Suppressor macrophage treated with lipopolysaccharide for 4 hours (primary cell): ENCODE data around the gene KCNQ5.

ENCODE experiments used
- DNase-seq: peaks from one replicate; pipeline ENCODE4 v3.0.0-alpha.2; 2020

KCNQ5 gene

DNA sequence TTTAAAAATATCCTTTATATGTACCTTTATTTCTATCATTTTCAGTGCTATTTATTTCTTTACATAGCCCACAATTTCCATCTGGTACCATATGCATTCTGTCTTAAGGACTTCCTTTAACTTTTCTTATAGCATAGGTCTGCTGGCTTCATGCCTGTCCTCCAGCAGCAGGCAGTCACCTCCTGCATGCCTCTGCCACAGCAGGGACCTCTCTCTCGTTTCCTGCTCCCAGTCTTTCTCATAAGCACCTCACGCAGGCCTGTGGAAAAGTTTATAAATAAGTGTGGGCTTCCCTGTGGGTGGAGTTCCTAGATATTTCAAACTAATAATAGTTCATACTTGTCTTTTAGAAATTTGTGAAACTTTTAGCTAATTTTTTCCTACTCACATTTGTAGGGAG, 133.9 kb downstream of the KCNQ5 start:
- DNase-seq = no peak

DNA sequence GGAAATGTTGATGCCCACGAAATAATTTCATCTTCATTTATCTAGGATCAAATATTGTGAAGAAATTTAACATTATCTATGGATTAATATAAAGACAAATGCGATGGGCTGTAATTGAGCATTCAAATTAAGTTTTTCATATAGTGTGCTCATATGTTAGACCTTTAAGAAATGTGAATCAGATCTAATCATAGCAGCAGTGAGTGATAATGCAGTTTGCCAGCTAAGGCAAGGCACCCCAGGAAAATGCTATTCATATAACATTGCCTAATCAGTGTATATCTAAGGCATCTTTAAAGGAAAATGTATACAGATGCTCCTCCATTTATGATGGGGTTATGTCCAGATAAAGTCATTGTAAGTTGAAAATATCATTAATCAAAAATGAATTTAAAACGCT, 135.2 kb downstream of the KCNQ5 start:
- DNase-seq = no peak

DNA sequence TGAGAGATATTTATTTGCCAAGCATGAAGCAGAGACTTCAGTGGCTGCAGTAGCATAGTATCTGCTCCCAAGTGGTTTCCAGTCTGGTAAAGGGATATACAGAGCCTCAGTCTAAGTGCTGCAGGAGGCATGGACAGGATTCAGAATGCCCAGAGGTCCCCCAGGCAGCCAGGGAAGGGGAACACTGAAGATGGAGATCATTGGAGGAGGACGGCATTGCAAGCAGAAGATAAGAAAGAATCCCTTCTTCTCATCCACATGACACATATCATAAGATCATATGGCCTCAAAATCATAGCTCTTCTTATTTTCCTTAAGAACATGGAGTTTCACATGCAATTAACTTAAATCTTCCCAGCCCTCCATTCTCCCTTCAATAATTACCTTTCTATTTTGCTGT, 136.1 kb downstream of the KCNQ5 start:
- no peak for DNase-seq

DNA sequence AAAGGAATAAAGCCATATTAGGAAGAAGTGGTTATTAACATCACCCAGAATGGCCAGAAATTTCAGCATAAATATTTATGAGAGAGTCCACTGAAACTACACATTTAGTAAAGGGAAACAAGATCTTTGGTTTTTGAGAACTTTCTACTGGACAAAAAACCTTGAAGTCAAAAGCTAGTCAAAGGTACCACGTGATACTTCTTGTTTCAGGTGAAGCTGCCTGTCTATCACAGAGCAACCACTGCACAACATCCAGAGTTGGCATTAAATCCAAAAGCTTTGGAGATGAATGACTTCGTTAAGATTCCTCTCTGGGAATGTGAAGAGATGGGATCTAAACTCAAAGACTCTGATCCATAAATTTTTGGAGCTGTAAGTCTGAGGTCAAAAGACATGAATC, 137.0 kb downstream of the KCNQ5 start:
- DNase-seq = no peak

DNA sequence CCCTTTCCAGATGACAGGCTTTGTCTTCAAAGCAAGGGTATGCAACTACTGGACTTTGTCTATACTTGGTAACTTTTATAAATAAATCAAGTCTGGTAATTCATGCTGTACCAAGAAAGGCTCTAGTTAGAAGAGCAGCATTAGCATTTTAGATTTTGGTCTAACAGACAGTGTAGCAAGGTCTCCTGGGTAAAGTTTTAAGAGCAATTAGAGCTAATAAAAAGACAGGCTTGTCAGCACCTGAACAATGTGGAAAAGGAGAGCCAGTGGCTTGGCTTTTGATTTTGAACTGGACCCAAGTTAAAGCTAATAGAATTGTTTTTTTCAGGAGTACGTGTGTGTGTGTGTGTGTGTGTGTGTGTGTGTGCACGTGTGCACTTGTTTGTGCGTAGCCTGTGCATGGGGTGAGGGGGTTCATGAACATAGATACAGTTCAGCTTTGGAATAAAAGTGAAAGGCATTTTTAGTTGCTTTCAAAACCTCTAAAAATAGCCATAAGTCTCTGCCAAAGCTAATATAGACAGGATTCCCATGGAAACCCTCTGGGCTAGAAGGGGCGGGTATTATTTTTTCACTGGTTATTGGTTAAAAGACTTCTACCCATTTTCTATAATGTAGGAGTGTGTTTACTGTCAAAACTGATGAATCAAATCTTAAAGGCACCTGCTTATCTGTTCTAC, 138.4 kb downstream of the KCNQ5 start:
- DNase-seq = no peak

DNA sequence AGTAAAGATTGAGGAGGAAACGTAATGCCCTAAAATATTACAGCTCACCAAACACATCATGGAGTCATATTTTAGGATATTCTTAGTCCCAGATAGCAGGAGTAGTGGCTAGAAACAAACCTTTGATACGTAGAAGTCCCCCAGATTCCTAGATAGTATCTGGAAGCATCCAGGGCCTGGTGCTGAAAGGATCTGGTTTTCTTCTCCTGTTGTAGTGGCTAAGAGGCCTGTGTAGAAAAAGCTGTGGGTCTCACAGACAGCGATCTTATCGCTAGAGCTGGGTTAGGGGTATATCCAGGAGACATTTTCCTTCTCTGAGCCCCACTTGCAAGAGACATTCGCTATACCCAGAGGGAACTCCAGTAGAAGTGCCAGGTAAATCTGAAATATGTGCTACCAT, 139.9 kb downstream of the KCNQ5 start:
- no peak for DNase-seq

DNA sequence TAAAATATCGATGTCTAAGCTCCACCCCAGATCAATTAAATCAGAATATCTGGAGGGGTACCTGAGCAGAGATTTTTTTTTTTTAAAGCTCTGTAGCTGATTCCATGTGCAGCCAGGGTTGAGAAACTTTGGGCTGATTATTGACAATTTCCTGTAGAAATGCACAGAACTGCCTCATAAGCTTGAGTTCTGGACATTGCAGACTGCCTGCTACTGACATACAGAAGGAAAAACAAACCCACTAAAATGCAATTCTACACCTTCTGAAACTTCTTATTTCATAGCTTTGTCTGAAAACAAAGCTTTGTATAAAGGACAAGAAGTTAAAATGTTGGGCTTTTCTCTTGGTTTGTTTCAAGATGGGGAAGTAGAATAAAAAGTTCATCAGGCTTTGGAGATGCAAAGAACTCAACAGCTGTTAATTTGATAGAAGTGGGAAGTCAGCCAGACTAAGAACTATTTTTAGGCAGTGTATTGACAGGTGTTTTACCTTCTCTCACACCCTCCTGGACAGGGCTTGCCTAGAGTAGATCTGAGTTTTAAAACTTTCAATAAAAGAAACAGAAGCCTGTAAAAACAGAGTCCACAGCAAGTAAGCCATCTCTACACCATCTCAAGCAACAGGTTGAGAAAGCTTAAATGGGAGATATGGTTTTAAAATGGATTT, 147.7 kb downstream of the KCNQ5 start:
- no peak for DNase-seq

DNA sequence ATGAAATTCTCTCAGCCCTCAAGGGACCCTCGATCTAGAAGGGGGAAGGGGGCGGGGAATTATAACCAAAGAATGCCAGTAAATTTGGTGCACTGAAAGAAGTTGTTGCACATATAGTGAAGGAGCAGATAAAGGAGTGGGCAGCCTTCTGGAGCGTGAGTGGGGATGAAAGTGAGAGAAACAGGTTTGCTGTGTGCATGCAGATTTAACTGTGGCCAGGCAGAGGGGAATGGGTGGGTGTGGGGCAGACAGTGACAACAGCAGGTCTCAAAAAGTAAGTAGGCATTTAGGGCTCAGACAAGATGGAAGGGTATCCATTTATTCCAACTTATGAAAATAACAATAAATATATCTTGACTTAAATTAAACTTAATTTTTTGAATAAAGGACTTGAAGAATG, 149.1 kb downstream of the KCNQ5 start:
- no peak for DNase-seq

DNA sequence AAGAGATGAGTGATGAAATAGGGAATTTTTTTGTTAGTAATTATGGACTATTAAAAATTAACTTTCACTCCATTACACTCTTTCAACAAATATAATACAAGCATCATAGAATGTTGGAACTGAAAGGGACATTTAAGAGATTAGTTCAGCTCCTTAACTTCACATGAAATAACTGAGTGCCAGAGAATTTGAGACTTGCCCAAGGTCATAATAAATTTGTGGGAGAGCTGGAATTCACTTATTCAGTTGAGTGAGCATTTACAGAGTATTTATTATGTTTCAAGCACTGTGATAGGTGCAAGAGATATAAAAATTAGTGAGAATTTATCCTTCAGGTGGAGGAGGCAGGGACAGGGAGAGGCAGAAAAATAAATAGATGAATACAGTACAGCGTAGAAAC, 154.6 kb downstream of the KCNQ5 start:
- DNase-seq = no peak

DNA sequence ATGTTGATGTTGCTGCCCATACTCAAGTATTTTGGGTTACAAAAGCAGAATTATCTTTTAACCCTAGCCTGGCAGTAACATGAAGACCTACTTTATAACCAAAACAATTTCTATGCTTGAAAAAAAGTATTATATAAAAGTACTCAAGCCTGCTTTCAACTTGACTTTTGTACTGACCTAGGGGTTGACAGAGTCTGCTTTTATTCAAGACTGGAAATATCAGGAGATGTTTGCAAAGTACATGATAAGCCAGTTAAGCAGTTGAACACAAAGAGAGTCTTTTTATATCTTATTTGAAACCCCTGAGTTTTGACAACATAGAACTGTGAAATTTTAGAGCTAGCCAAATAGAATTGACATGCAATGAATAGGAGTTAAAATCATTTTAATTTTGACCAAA, 159.8 kb downstream of the KCNQ5 start:
- DNase-seq = no peak

DNA sequence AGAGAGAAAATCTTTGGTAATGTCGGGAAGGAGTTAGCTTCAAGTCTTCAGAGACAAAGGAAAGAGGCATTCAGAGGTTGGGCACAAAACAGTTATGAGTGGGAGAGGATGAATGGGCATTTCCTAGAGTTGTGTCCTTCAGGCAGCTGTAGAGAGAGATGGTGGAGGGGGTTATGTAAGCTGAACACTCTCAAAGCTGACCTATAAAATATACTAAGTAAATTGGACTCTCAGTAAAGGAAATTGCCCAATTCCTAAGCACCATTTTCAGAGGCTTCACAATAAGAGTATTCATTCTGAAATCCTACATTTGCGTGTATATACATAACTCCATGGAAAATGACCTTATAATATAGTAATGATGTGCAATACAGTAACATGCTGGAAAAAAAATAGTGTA, 161.2 kb downstream of the KCNQ5 start:
- DNase-seq = no peak

DNA sequence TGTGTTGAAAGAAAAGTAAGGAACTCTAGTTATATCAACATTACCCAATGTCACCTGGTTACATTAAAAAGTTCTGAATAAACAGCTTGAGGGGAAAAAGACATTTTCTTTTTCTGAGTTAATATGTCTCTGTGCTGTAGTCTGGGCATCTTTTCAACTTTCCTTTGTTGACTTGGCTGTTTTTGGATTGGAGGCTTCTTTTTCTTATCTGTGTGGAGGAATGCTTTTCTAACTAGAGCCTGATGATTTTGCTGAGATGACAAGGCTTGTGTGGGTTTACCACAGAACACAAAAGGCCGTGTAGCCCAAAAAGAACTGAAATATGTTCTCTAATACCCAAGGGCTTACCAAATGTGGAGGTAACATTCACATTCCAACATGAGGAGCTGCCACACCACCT, 161.8 kb downstream of the KCNQ5 start:
- DNase-seq = no peak

DNA sequence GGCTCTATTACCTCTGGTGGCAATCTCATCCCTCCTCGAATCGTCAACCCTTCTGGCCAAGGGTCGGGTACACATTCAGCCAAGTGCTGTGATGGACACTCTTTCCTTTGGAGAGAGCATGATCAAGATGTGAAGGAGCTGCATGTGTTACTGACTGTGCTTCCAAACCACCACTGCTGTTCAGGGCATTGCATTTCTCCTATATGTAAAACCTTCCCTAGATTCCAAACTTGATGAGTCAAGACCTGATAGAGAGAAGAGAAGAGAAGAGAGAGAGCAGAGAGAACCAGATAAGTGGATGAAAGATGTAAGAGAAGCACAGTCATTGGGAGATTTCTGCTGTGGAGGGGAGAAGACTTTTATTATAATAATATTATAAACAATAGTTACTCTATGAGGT, 162.2 kb downstream of the KCNQ5 start:
- no peak for DNase-seq

DNA sequence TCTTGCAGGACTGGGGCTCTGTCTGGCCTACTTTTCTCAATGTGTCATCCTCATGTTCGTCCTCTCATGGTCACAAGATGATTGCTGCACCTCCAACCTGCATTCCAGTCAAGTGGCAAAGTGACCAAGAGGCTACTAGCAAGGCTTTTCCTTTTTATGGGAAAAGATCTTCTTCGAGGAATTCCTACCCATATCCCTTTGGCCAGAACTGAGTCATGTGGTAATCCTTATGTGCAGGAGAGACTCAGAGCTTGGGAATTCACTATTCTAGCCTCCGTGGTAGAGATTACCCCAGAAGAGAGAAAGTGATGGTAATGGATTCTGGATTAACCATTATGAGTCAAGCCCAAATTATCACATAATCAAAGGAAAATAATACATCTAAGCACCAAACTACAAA, 162.7 kb downstream of the KCNQ5 start:
- DNase-seq = no peak

DNA sequence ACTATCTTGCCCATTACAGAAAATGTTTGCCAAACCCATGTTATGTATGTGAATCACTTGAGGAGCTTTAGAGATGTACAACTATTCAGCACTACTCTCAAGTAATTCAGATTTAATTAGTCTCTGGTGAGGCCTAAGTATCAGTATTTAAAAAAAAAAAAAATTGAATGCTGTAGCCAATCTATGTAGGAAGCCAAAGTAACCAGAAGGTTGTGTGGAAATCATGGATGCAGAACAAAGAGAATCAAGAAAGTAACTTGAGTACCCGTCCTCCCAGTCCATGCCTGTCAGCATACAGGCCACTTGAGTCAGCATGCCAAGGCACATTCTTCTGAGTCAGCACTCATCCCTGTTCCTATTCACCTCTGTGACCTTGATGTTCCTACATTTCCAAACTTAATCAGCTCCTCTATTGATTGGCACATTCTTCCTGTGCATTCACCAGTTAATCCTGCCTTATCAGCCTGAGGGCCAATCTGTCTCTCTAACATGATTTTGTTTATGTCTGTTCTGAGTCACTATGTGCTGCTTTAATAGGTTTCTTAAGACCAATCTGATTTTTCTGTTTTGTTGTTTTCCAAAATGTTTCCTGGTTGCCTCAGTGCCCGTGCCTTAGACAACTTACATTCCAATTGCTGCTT, 165.6 kb downstream of the KCNQ5 start:
- no peak for DNase-seq

DNA sequence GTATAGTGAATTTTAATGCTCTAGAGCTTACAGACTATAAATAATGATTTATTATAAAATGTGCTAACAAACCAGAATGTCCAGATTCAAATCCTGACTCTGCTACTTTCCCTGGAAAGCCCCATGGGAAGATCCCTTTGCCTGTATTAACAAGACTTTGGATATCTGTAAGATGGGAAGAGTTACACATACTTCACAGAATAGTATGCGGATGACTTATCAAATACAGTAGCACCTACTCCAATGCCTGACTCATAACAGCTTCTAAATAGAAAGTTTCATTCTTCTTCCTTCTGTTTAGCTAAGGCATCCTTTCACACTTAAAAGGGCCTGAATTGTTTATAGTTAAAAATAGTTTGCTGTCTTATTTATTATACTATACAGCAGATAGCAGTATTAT, 166.3 kb downstream of the KCNQ5 start:
- DNase-seq = peak; percentile 1

DNA sequence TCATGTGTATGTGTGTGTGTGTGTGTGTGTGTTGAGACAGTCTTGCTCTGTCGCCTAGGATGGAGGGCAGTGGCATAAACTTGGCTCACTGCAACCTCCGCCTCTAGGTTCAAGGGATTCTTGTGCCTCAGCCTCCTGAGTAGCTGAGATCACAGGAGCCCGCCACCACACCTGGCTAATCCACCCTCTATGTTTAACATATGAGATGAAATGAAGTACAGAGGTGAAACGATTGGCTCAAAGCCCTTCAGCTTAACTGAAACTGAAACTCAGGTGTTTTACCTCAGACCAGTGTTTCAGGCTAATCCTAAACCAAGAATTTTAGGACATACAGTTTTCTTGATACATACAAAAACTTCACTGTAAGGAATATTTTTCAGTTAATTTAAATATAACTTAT, 167.3 kb downstream of the KCNQ5 start:
- no peak for DNase-seq

DNA sequence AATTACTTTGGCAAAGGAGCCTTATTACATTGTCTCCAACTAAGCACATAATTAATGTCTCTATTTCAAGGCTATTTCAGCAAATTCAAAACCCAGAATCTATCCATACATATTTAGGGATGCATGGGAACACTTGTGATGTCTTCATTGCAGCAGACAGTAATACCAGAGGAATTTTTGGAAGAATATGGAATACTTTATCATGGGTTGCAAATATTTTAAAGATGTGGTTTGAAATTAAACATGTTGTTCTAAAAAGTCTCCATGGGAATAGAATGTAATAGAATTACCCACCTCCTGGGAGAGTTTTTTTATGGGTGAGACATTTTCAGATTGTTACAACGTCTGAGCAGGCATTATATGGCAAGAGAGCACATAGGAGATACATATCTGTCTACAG, 170.8 kb downstream of the KCNQ5 start:
- no peak for DNase-seq

DNA sequence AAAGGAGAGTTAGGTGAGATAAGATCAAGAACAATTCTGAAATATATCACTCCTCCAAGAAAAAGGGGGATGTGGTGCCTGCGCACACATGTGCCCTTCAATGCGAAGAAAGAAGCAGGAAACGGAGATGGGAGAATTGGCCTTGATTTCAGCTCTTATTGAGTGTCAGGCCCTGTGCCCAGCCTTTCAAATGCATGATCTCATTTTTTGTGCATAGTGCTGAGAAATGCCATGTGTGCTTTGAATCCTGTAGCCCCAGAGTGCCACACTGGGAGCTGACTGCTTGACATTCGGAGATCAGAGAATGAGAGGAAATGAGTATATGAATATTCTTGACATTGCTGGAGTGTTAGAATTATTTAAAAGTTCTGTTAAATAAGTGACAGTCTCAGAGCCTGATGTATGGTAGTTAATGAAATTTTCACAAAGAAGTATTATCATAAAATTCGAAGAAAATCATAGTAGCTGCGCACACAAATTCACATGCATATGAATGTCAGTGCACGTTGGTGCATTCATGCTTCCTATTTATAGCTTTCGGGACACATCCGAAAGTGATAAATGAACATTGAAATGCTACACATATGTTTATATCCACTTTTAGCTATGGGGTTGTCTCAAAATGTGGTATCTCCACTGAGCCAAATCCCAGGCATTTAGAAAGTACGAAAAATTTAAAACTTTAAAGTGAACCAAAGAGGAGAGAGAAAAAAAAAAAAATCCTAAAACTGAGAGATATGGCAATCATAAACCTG, 172.0 kb downstream of the KCNQ5 start:
- no peak for DNase-seq

DNA sequence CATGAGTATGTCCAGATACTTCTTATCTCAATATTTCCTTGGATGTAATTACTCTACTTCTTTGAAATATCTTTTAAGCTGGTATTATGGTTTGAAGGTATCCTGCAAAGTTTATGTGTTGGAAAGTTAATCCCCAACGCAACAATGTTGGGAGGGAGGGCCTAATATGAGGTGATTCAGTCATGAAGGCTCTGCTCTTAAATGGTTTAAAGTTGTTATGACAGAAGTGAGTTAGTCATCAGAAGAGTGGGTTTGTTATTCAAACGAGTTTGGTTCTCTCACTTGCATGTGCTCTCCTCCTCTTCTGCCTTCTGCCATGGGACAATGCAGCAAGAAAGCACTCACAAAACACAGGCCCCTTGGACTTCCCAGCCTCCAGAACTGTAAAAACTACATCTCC, 176.3 kb downstream of the KCNQ5 start:
- DNase-seq = no peak

DNA sequence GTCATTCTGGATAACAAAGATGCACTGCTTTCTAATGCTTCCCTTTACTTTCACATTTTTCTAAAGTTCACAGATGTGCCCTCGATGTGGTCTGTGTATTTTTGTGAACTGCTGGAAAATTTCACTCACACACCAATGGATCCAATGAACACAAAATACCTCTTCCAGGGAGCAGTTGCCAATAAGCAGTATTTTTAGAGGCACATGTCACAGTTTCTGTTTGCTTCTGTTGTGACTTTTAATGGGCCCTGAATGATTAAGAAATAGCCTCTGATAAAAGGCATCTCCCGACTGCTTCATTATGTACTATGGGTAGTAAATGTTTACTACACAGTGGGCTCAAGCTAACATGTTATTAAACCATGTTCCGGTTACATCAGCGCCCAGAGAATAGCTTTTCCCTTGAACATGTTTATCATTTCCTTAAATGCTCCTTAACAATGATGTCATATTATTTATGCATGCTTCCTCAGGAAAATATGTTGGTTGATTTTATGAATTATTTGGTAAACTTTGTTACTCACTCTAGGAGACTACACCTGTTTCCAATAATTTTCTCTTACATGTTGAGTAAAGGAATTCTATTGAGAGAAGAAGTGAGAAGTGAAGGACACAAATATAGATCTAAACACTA, 188.0 kb downstream of the KCNQ5 start:
- no peak for DNase-seq

DNA sequence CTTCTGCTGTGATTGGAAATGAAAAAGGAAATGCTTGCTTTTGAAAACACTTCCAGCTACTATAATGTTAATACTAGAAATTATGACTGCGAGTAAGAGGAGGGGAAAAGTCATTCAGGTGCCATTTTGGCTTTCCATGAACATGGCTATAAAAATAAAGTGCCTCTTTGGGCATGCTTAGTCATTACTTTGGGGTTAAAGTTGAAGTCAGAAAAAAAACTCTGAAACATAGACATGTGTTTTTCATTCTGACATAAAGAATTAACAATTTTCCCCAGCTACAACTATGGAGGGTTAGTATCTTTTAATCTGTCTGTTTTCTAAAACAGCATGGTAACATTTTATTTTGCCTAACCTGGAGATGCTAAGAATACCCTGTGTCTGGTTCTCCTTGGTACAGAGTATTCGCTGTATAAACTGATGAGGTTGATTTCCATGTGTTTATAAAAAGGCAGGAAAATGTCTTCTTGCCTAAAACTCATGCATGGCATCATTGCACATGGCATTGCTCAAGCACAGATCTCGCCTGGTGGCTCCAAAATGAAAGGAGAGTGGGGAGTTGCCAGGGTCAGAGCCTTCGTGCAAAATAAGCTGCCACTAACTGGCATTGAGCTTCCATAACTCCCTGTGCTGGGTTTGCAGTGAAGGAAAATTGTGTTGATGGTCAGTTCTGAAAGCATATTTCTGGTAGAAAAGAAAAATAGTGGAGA, 188.9 kb downstream of the KCNQ5 start:
- DNase-seq = no peak

DNA sequence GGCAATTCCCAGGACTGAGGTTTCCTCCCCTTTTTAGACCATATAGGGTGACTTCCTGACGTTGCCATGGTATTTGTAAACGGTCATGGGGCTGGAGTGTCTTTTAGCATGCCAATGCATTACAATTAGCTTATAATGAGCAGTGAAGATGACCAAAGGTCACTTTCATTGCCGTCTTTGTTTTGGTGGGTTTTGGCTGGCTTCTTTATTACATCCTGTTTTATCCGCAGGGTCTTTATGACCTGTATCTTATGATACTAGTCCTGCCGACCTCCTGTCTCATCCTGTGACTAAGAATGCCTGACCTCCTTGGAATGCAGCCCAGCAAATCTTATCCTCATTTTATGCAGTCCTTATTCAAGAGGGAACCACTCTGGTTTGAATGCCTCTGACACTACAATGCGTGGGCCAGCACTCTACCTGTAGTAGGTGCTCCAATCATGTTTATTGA, 190.1 kb downstream of the KCNQ5 start:
- DNase-seq = no peak
